NB4 (cell line): ENCODE measurements around the gene DNAH9.

Experiments used
- DNase-seq: peaks from one replicate; pipeline ENCODE4 v3.0.0; 2010; ENCODE audit warnings: low read depth
- H3K4me3 ChIP-seq: one replicate; pipeline ENCODE4 v1.5.1; 2011; ENCODE audit warnings: mild to moderate bottlenecking, low read depth, low read length, moderate library complexity
- MAX ChIP-seq: IDR thresholded peaks from 2 replicates; pipeline ENCODE4 v1.6.1; 2011; ENCODE audit warnings: low read depth, low read length
- MYC ChIP-seq: IDR thresholded peaks from 2 replicates; pipeline ENCODE4 v1.6.1; 2011; ENCODE audit warnings: low read depth, low read length
- POLR2A ChIP-seq: IDR thresholded peaks from 2 replicates; pipeline ENCODE4 v1.6.1; 2011; ENCODE audit warnings: mild to moderate bottlenecking; ENCODE audit not compliant: insufficient read length; ENCODE audit errors: extremely low read depth
- TF ChIP-seq, protein P1 (sequence below): IDR thresholded peaks from one replicate; pipeline ENCODE4 v1.5.1; 2012; ENCODE audit warnings: low read depth, low read length

DNAH9 gene

GRCh38 chr17:11979795-11980194, 381.5 kb downstream of the DNAH9 start:
- TF ChIP-seq MYC, result no peak
- TF ChIP-seq MAX, result no peak
- TF ChIP-seq, protein P1, sequence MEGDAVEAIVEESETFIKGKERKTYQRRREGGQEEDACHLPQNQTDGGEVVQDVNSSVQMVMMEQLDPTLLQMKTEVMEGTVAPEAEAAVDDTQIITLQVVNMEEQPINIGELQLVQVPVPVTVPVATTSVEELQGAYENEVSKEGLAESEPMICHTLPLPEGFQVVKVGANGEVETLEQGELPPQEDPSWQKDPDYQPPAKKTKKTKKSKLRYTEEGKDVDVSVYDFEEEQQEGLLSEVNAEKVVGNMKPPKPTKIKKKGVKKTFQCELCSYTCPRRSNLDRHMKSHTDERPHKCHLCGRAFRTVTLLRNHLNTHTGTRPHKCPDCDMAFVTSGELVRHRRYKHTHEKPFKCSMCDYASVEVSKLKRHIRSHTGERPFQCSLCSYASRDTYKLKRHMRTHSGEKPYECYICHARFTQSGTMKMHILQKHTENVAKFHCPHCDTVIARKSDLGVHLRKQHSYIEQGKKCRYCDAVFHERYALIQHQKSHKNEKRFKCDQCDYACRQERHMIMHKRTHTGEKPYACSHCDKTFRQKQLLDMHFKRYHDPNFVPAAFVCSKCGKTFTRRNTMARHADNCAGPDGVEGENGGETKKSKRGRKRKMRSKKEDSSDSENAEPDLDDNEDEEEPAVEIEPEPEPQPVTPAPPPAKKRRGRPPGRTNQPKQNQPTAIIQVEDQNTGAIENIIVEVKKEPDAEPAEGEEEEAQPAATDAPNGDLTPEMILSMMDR, result no peak
- no peak for TF ChIP-seq POLR2A
- DNase-seq, result no peak
- no peak overlapping the region for H3K4me3 ChIP-seq

GRCh38 chr17:11980813-11981212, 382.5 kb downstream of the DNAH9 start:
- TF ChIP-seq, protein P1, result peak; percentile 49
- no peak for TF ChIP-seq MYC
- peak; percentile 22 for DNase-seq

DNA sequence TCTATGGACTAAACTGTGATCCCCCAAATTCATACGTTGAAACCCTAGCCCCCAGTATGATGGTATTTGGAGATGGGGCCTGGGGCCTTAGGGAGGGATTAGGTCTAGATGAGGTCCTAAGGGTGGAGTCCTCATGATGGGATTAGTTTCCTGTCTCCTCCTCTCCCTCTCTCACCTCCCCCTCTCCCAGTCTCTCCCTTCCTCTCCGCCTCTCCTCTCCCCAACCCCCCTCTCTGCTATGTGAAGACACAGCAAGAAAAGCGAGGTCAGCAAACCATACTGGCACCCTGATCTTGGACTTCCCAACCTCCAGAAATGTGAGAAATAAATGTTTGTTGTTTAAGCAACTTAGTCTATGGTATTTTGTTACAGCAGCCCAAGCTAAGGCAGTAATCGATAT, 383.6 kb downstream of the DNAH9 start:
- TF ChIP-seq MAX (no peak), POLR2A (no peak), MYC (no peak)
- TF ChIP-seq, protein P1, result no peak
- no peak for DNase-seq
- no peak overlapping the region for H3K4me3 ChIP-seq

More at GRCh38 chr17:11980813-11981212, 382.5 kb downstream of the DNAH9 start:
- H3K4me3 ChIP-seq, result no peak overlapping the region

DNA sequence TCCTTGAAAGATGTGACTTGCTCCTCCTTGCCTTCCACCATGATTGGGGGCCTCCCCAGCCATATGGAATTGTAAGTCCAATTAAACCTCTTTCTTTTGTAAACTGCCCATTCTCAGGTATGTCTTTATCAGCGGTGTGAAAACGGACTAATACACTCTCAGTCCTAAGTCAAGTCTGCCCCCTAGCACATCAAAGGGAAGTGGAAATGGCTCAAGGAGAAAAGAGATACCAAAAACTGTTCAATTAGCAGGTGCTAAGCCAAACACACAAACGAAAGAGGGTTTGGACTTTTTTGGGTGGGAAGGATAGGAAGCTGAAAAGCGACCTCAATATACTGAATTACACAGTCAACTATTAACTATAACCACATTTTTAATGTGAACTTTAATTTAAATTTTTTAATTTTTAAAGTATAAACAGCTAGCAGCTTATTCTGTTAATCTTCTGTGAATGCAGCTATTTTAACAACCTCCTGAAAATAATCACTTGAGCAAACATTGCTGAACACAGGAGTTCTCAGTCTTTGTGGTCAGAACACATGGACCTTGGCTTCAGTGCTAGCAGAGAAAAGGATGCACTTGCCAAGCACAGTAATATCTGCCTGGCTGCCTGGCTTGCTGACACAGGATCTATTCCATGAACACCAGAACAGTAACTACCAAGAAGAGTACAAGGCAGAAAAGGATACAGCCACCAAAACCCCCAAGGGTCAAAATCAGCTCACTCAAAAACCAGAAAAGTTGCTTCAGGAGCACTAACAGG, 388.1 kb downstream of the DNAH9 start:
- no peak for DNase-seq
- TF ChIP-seq, protein P1, result no peak
- TF ChIP-seq POLR2A, result no peak
- no peak overlapping the region for H3K4me3 ChIP-seq

DNA sequence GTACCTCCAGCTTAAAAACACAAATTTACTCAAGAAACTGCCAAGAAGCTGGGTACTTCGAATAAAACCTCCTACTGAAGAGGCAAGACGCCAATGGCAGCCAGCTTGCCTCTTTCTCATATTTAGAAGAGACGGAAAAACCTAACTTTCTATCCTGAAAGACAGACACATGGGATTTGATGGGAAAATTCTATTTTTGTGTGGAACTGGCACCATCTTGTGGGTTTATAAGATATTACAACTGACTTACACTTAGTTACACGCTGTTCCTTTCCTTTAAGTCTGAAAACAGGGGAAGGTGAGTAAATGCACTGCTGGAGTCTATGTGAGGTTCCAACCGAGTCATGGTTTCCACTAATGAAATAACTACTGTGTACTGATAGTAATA, 388.7 kb downstream of the DNAH9 start:
- TF ChIP-seq, protein P1, result peak; percentile 17
- no peak for TF ChIP-seq MAX
- H3K4me3 ChIP-seq, result no peak overlapping the region
- peak; percentile 42 for DNase-seq

GRCh38 chr17:11990363-11990983, 392.2 kb downstream of the DNAH9 start:
- no peak for DNase-seq
- no peak for TF ChIP-seq MYC
- TF ChIP-seq, protein P1, result no peak
- no peak for TF ChIP-seq MAX
- TF ChIP-seq POLR2A, result no peak
- H3K4me3 ChIP-seq, result no peak overlapping the region
